ENCODE data around the gene SHROOM2. TPM values are rescaled to one million over a fixed set of nuclear protein-coding genes. Genes with fewer than 3 reads are reported as not detected.

The SHROOM2 gene
- total RNA-seq, 5 donors from 2014 or later (not counting 1 experiment from before 2014, with no cell fraction given) = 0.03 to 0.06 TPM; not detected in 3

DNA sequence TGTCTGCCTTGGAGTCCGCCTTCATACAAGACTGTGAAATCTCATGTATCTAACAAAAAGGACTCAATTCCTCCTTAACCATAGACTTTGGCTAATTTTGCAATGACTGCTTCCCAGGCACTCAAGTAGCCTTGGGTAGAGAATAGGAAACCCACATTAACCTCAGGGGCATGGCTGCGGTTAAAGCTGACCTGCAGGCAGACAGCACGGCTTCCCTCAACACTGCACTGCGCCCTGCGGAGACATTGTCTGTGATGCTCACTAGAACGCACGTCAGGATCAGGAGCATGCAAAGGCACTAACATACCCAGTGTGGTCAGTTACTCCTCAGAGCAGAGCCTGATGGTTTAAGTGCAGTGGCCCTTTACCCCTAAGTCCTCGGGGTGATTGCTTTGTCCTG is 10.3 kb upstream of the SHROOM2 start:
- CTCF ChIA-PET = interaction anchor here in 1 of 2 donors (0.6 kb wide), 1 partner anchor 954 kb away, joined by 3 read pairs; no protein-coding TSS in a partner anchor
- 5% methylated on average over 4 of the region's 8 CpGs for WGBS (ENCODE audit: insufficient coverage)

DNA sequence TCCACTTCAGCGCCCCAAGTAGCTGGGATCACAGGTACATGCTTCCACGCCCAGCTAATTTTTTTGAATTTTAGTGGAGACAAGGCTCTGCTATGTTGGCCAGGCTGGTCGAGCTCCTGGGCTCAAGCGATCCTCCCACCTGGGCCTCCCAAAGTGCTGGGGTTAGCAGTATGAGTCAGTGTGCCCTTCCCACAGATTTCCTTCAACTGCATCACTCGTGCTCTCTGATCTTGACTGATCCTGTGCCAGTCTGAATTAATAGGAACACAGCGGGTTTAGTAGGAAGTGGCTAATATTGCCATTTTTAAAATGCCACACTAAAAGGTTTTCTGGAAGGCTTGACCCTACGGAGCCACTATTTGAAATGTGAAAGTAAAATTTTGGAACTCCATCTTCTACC is 4.3 kb upstream of the SHROOM2 start:
- H3K4me3 Mint-ChIP-seq = no peak overlapping the region
- ATAC-seq (replicated peaks in 1 of 4) = no peak
- POLR2A ChIA-PET = no interaction called here

More for the DNA sequence above, 10.3 kb upstream of the SHROOM2 start:
- ATAC-seq (replicated peaks in 1 of 4) (no peak), DNase-seq (no peak)
- H3K36me3 Mint-ChIP-seq = no peaks in the 10 kb centered on the region
- no peak overlapping the region for H3K27ac Mint-ChIP-seq
- H3K27me3 Mint-ChIP-seq = peaks cover 7 to 27% of the 10 kb centered on the region in 2 donors
- no peak overlapping the region for H3K27ac ChIP-seq (ENCODE audit: low read length)
- no peaks in the 10 kb centered on the region for H3K9me3 Mint-ChIP-seq
- POLR2A ChIA-PET = no interaction called here
- H3K27me3 ChIP-seq (replicated peaks in 1 of 2; ENCODE audit: control insufficient read depth in 2 of 2, extremely low read depth in 1 of 2, insufficient read depth in 2 of 2, low read length in 1 of 2) = peaks cover 0 to 13% of the 10 kb centered on the region in 2 experiments
- H3K4me3 ChIP-seq (ENCODE audit: control insufficient read depth in 1 of 2, extremely low read depth in 1 of 2, low read length in 1 of 2) = no peak overlapping the region
- no peaks in the 10 kb centered on the region for H3K4me1 Mint-ChIP-seq
- H3K4me3 Mint-ChIP-seq = no peak overlapping the region
- H3K9me3 ChIP-seq = no peaks in the 10 kb centered on the region
- no peaks in the 10 kb centered on the region for H3K36me3 ChIP-seq (ENCODE audit: control insufficient read depth in 2 of 2, extremely low read depth in 1 of 2, insufficient read depth in 1 of 2, low read length in 1 of 2)
- H3K4me1 ChIP-seq (ENCODE audit: control insufficient read depth in 1 of 2, extremely low read depth in 1 of 2, insufficient read depth in 2 of 2, low read length in 2 of 2) = no peaks in the 10 kb centered on the region

DNA sequence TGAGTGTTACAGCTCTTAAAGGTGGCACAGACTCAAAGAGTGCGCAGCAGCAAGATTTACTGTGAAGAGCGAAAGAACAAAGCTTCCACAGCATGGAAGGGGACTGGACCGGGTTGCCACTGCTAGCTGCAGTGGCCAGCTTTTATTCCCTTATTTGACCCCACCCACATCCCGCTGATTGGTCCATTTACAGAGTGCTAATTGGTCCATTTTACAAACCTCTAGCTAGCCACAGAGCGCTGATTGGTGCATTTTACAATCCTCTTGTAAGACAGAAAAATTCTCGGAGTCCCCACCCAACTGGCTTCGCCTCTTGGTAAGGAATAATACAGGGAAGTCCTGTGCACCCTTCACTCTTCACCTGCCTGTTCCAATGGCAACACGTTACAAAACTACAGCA is 1.9 kb upstream of the SHROOM2 start:
- Mint-ChIP-seq H3K4me3 (no peak overlapping the region), H3K9me3 (no peaks in the 10 kb centered on the region), H3K4me1 (peaks cover 0 to 4% (median 4%) of the 10 kb centered on the region in 3 donors), H3K27me3 (peaks cover 20 to 27% of the 10 kb centered on the region in 2 donors), H3K36me3 (no peaks in the 10 kb centered on the region), H3K27ac (no peak overlapping the region)
- H3K4me3 ChIP-seq (ENCODE audit: control insufficient read depth in 1 of 2, extremely low read depth in 1 of 2, low read length in 1 of 2) = no peak overlapping the region
- ChIA-PET CTCF (no interaction called here), POLR2A (no interaction called here)
- no peaks in the 10 kb centered on the region for H3K4me1 ChIP-seq (ENCODE audit: control insufficient read depth in 1 of 2, extremely low read depth in 1 of 2, insufficient read depth in 2 of 2, low read length in 2 of 2)
- peaks cover 8 to 16% of the 10 kb centered on the region in 2 experiments for H3K27me3 ChIP-seq (replicated peaks in 1 of 2; ENCODE audit: control insufficient read depth in 2 of 2, extremely low read depth in 1 of 2, insufficient read depth in 2 of 2, low read length in 1 of 2)
- ATAC-seq (replicated peaks in 1 of 4) = no peak
- H3K9me3 ChIP-seq = no peaks in the 10 kb centered on the region
- H3K36me3 ChIP-seq (ENCODE audit: control insufficient read depth in 2 of 2, extremely low read depth in 1 of 2, insufficient read depth in 1 of 2, low read length in 1 of 2) = no peaks in the 10 kb centered on the region
- no CpG with 5 or more reads among the region's 8 CpGs for WGBS (ENCODE audit: insufficient coverage)
- DNase-seq = no peak
- no peak overlapping the region for H3K27ac ChIP-seq (ENCODE audit: low read length)

More for the DNA sequence above, 4.3 kb upstream of the SHROOM2 start:
- H3K4me1 ChIP-seq (ENCODE audit: control insufficient read depth in 1 of 2, extremely low read depth in 1 of 2, insufficient read depth in 2 of 2, low read length in 2 of 2) = no peaks in the 10 kb centered on the region
- no peak overlapping the region for H3K4me3 ChIP-seq (ENCODE audit: control insufficient read depth in 1 of 2, extremely low read depth in 1 of 2, low read length in 1 of 2)
- Mint-ChIP-seq H3K9me3 (no peaks in the 10 kb centered on the region), H3K27me3 (peaks cover 9 to 11% of the 10 kb centered on the region in 2 donors), H3K4me1 (peaks cover 0 to 3% (median under 1%) of the 10 kb centered on the region in 3 donors), H3K36me3 (no peaks in the 10 kb centered on the region), H3K27ac (no peak overlapping the region)
- H3K27me3 ChIP-seq (replicated peaks in 1 of 2; ENCODE audit: control insufficient read depth in 2 of 2, extremely low read depth in 1 of 2, insufficient read depth in 2 of 2, low read length in 1 of 2) = peaks cover 0 to 12% of the 10 kb centered on the region in 2 experiments
- H3K9me3 ChIP-seq = no peaks in the 10 kb centered on the region
- no peak for DNase-seq
- WGBS (ENCODE audit: insufficient coverage) = no CpG with 5 or more reads among the region's 7 CpGs
- CTCF ChIA-PET = interaction anchor here in 1 of 2 donors (0.5 kb wide), 1 partner anchor 1698 kb away, joined by 7 read pairs; no protein-coding TSS in a partner anchor
- H3K27ac ChIP-seq (ENCODE audit: low read length) = no peak overlapping the region
- H3K36me3 ChIP-seq (ENCODE audit: control insufficient read depth in 2 of 2, extremely low read depth in 1 of 2, insufficient read depth in 1 of 2, low read length in 1 of 2) = no peaks in the 10 kb centered on the region

DNA sequence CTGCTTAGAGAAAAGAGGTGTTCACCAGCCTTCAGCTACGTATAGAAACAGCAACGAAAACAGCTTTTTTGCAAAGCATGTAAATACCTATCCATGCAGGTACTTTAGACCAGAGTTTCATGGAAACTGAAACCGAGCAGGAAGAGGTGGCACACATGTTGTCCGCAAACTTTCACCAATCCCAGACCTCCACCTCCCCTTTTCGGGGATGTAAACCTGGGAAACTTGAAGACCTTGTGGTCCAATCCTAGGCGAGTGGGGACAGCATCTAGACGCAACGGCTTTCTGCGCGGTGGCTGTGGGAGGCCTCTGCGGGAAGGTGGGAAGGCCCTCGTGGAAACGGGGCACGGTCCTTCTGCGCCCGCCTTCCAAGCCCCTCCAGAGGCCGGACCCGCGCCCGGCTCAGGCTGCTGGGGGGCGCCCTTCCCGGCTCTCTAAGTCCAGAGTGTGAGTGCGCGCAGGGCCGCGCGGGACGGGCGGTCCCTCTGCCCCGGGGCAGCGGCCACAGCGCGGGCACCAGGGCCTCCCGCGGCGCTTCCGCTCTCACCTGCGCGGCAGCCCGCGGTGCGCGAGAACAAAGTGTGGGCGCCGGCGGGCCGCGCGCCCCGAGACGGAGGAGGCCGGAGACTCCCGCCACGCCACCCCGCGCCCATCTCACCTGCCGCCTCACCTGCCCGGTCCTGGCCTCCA is 830 bp upstream of the SHROOM2 start:
- Mint-ChIP-seq H3K4me3 (peak overlapping the region in 1 of 3 donors; percentile 23), H3K27ac (no peak overlapping the region), H3K36me3 (no peaks in the 10 kb centered on the region), H3K9me3 (no peaks in the 10 kb centered on the region), H3K4me1 (peaks cover 0 to 4% (median 4%) of the 10 kb centered on the region in 3 donors), H3K27me3 (peaks cover 19 to 30% of the 10 kb centered on the region in 2 donors)
- ChIA-PET POLR2A (no interaction called here), CTCF (interaction anchor here in 1 of 2 donors (0.5 kb wide), 1 partner anchor 664 kb away, joined by 3 read pairs; no protein-coding TSS in a partner anchor)
- no peaks in the 10 kb centered on the region for H3K4me1 ChIP-seq (ENCODE audit: control insufficient read depth in 1 of 2, extremely low read depth in 1 of 2, insufficient read depth in 2 of 2, low read length in 2 of 2)
- H3K4me3 ChIP-seq (ENCODE audit: control insufficient read depth in 1 of 2, extremely low read depth in 1 of 2, low read length in 1 of 2) = no peak overlapping the region
- H3K27ac ChIP-seq (ENCODE audit: low read length) = no peak overlapping the region
- H3K9me3 ChIP-seq = no peaks in the 10 kb centered on the region
- H3K36me3 ChIP-seq (ENCODE audit: control insufficient read depth in 2 of 2, extremely low read depth in 1 of 2, insufficient read depth in 1 of 2, low read length in 1 of 2) = no peaks in the 10 kb centered on the region
- WGBS (ENCODE audit: insufficient coverage) = 6% methylated on average over 47 of the region's 58 CpGs
- ATAC-seq (replicated peaks in 1 of 4) (no peak), DNase-seq (no peak)
- peaks cover 10 to 23% of the 10 kb centered on the region in 2 experiments for H3K27me3 ChIP-seq (replicated peaks in 1 of 2; ENCODE audit: control insufficient read depth in 2 of 2, extremely low read depth in 1 of 2, insufficient read depth in 2 of 2, low read length in 1 of 2)

DNA sequence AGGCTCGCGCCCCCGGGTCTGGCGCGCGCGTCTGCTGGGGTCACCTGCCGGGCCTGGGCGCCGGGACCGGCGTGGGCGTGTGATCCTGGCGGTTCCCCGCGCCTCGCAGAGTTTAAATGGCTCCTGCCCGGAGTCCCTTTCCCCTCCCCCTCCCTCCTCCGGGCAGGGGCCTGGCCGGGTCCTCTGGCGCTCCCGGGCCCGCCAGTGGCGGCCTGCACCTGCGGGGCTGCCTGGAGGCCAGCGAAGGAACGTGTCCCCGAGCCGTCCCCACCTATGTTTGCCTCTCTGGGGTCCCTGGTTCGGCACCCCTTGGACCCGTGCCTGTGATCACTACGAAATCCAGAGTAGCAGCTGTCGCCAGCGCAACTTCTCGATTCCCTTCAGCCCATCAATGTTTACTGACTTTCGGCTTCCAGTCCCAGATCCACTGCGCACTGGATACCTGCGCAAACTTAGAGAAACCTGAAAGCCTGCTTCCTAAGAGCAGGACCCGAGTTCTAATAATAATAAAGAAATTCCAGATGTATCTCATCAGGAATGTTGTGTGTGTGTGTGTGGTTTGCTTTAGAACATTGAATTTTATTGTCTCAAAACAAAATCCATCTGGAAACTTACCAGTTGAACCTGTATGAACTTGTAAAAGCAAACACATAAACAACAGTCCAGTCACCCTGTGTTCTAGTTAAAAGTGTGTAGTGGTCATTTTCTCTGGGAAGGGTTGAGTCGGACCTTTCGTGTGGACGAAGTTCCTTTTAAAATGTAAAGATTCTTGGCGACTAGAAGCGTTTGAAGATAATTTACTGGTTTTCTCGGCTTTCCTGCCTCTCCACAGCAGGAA is 788 bp downstream of the SHROOM2 start:
- POLR2A ChIA-PET = no interaction called here
- peaks cover 19 to 34% of the 10 kb centered on the region in 2 donors for H3K27me3 Mint-ChIP-seq
- H3K27ac Mint-ChIP-seq = no peak overlapping the region
- Histone ChIP-seq H3K9me3 (no peaks in the 10 kb centered on the region), H3K27ac (ENCODE audit: low read length) (no peak overlapping the region), H3K4me1 (ENCODE audit: control insufficient read depth in 1 of 2, extremely low read depth in 1 of 2, insufficient read depth in 2 of 2, low read length in 2 of 2) (no peaks in the 10 kb centered on the region), H3K36me3 (ENCODE audit: control insufficient read depth in 2 of 2, extremely low read depth in 1 of 2, insufficient read depth in 1 of 2, low read length in 1 of 2) (no peaks in the 10 kb centered on the region), H3K27me3 (replicated peaks in 1 of 2; ENCODE audit: control insufficient read depth in 2 of 2, extremely low read depth in 1 of 2, insufficient read depth in 2 of 2, low read length in 1 of 2) (peaks cover 10 to 23% of the 10 kb centered on the region in 2 experiments), H3K4me3 (ENCODE audit: control insufficient read depth in 1 of 2, extremely low read depth in 1 of 2, low read length in 1 of 2) (peak overlapping the region in 1 of 2 donors; percentile 2)
- CTCF ChIA-PET = no interaction called here
- ATAC-seq (replicated peaks in 1 of 4) = no peak
- peaks cover 0 to 4% (median 4%) of the 10 kb centered on the region in 3 donors for H3K4me1 Mint-ChIP-seq
- WGBS (ENCODE audit: insufficient coverage) = no CpG with 5 or more reads among the region's 45 CpGs
- no peaks in the 10 kb centered on the region for H3K36me3 Mint-ChIP-seq
- no peak for DNase-seq
- no peaks in the 10 kb centered on the region for H3K9me3 Mint-ChIP-seq
- peak overlapping the region; percentile 31 to 55 (median 45) for H3K4me3 Mint-ChIP-seq

DNA sequence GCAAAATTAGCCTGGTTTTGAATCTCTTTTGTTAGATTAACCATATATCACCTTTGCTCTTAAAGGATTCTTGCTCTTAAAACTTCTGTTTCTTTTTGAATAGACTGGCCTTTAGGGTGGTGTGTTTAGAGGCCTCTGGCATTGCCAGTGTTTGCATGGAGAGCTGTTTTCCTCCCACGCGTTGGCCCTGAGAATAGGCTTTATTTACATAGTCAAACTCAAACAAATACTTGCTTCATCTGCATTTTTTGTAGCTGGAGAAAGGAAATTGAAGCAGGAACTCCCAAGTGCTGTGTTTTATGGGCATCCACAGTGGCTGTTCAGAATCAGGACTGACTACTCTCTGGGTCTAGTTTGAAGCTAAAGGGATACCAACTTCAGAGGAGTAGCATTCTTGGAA is 2.7 kb downstream of the SHROOM2 start:
- H3K27ac Mint-ChIP-seq = no peak overlapping the region
- POLR2A ChIA-PET = no interaction called here
- no CpG with 5 or more reads among the region's 2 CpGs for WGBS (ENCODE audit: insufficient coverage)

More for the DNA sequence above, 2.7 kb downstream of the SHROOM2 start:
- Histone ChIP-seq H3K4me1 (ENCODE audit: control insufficient read depth in 1 of 2, extremely low read depth in 1 of 2, insufficient read depth in 2 of 2, low read length in 2 of 2) (no peaks in the 10 kb centered on the region), H3K4me3 (ENCODE audit: control insufficient read depth in 1 of 2, extremely low read depth in 1 of 2, low read length in 1 of 2) (no peak overlapping the region), H3K27me3 (replicated peaks in 1 of 2; ENCODE audit: control insufficient read depth in 2 of 2, extremely low read depth in 1 of 2, insufficient read depth in 2 of 2, low read length in 1 of 2) (peaks cover 10 to 23% of the 10 kb centered on the region in 2 experiments), H3K27ac (ENCODE audit: low read length) (no peak overlapping the region), H3K9me3 (no peaks in the 10 kb centered on the region), H3K36me3 (ENCODE audit: control insufficient read depth in 2 of 2, extremely low read depth in 1 of 2, insufficient read depth in 1 of 2, low read length in 1 of 2) (no peaks in the 10 kb centered on the region)
- Mint-ChIP-seq H3K9me3 (no peaks in the 10 kb centered on the region), H3K4me3 (peak overlapping the region in 1 of 3 donors; percentile 55), H3K36me3 (no peaks in the 10 kb centered on the region), H3K27me3 (peaks cover 19 to 31% of the 10 kb centered on the region in 2 donors), H3K4me1 (peaks cover 0 to 4% (median 4%) of the 10 kb centered on the region in 3 donors)
- DNase-seq (no peak), ATAC-seq (replicated peaks in 1 of 4) (no peak)
- CTCF ChIA-PET = no interaction called here
